Measurements from ENCODE around the gene CORO1C. TPM values are rescaled to one million over a fixed set of nuclear protein-coding genes. Genes with fewer than 3 reads are reported as not detected.

The CORO1C gene
- total and polyA plus RNA-seq, 9 of the 15 experiments (the other 6 are each of a cell fraction or from before 2014, with no cell fraction given): 55.2 to 280 (median 150) TPM

- 23% methylated on average over 8 of the region's 8 CpGs for WGBS (ENCODE audit: insufficient coverage, low coverage, missing lambda C conversion rate)
- H4K20me1 ChIP-seq (replicated peaks; ENCODE audit: control insufficient read depth, insufficient read depth, low read length): no peaks in the 10 kb centered on the region
- no peaks in the 10 kb centered on the region for H3K9me1 ChIP-seq (ENCODE audit: control insufficient read depth, insufficient read depth, low read length)
- H3K4me3 ChIP-seq: no peak overlapping the region
- H3K36me3 ChIP-seq (ENCODE audit: control insufficient read depth, insufficient read depth, low read length): no peaks in the 10 kb centered on the region
- ChIA-PET CTCF (ENCODE audit: low intra/inter-chr PET ratio) (no interaction called here), POLR2A (interaction anchor here (0.5 to 1.1 kb wide), 3 partner anchors 18 to 207 kb away, joined by 3 to 4 read pairs (median 3); no protein-coding TSS in a partner anchor)
- TF ChIP-seq PKNOX1 (IDR thresholded peaks at IDR 0.05) (peak; percentile 40; the same call in 1 of the 2 replicates), E2F1 (CRISPR knock-in tag; IDR thresholded peaks at IDR 0.05) (no peak), PBX2 (CRISPR knock-in tag; IDR thresholded peaks at IDR 0.05; ENCODE audit: low read depth) (no peak), PBX2 (tag; conservative IDR thresholded peaks at IDR 0.05; ENCODE audit: low read depth) (peak; percentile 51), HNRNPK (IDR thresholded peaks at IDR 0.05; ENCODE audit: low read depth, low read length, poor library complexity, severe bottlenecking) (no peak), RBM25 (IDR thresholded peaks at IDR 0.05; ENCODE audit: low read depth, low read length, severe bottlenecking) (peak; percentile 73), MEIS2 (IDR thresholded peaks at IDR 0.05; ENCODE audit: partially characterized antibody) (peak; percentile 69)
- BruUV-seq (replicated peaks): no TSS peak
- H2AFZ ChIP-seq (ENCODE audit: low read depth, low read length): no peak overlapping the region
- no peaks in the 10 kb centered on the region for H3K79me2 ChIP-seq (ENCODE audit: control insufficient read depth, insufficient read depth, low read length)
- intact Hi-C loops (cut with micrococcal nuclease) (no loop called here), in situ Hi-C loops (cut with MboI) (no loop called here)
- H3K27me3 ChIP-seq (ENCODE audit: control insufficient read depth in 2 of 2, insufficient read depth in 2 of 2, low read length in 2 of 2): no peaks in the 10 kb centered on the region
- H3K27ac ChIP-seq (ENCODE audit: extremely low read depth, low read depth, low read length): no peak overlapping the region
- no peak overlapping the region for H3K9ac ChIP-seq (ENCODE audit: insufficient read depth in 1 of 2, low read depth in 2 of 2, low read length in 2 of 2)
- H3K4me2 ChIP-seq (ENCODE audit: insufficient read depth, low read length): no peak overlapping the region
- ATAC-seq: no peak
- DNase-seq (ENCODE audit: extremely low read depth in 1 of 4, low spot score in 3 of 4): no peak
- H3K9me3 ChIP-seq (replicated peaks; ENCODE audit: control insufficient read depth, insufficient read depth, low read depth, low read length): no peaks in the 10 kb centered on the region
- peaks cover 9 to 16% of the 10 kb centered on the region in 2 experiments for H3K4me1 ChIP-seq (replicated peaks in 1 of 2; ENCODE audit: control insufficient read depth in 2 of 2, insufficient read depth in 2 of 2, low read length in 2 of 2)
- no peak for FAIRE-seq
Observed at GRCh38 chr12:108610336-108610815, 120.9 kb downstream of the CORO1C start.
